ENCODE results near the gene ZFAND3. TPM values are rescaled to one million over a fixed set of nuclear protein-coding genes. Genes with fewer than 3 reads are reported as not detected.
A peak's percentile ranks its signal among the peaks of the same experiment; 100 is the strongest.

The ZFAND3 gene
- polyA plus RNA-seq, 1 of the 3 experiments (the other 2 are of a cell fraction), result 16.7 TPM

GRCh38 chr6:37860226-37860839 is 40.8 kb downstream of the ZFAND3 start:
- Histone ChIP-seq H3K4me3 (ENCODE audit: low read depth in 2 of 2, low read length in 1 of 2) (no peak overlapping the region), H3K36me3 (replicated peaks in 1 of 2; ENCODE audit: control insufficient read depth in 1 of 2, insufficient read depth in 2 of 2, low read length in 1 of 2) (peaks cover 3 to 5% of the 10 kb centered on the region in 2 experiments), H3F3A (replicated peaks; ENCODE audit: insufficient read depth) (peaks cover 25% of the 10 kb centered on the region), H3K27me3 (ENCODE audit: insufficient read depth) (no peaks in the 10 kb centered on the region), H3K79me2 (ENCODE audit: insufficient read depth) (peaks cover 98% of the 10 kb centered on the region), H4K20me1 (ENCODE audit: insufficient read depth) (peaks cover 97% of the 10 kb centered on the region), H3K4me1 (ENCODE audit: control insufficient read depth in 1 of 2, insufficient read depth in 2 of 2, low read depth in 1 of 2, low read length in 1 of 2) (peaks cover 11 to 14% of the 10 kb centered on the region in 2 experiments; a peak in 3 of 4 replicates), H3K4me2 (no peak overlapping the region), H3K9me2 (no peaks in the 10 kb centered on the region), H3K27ac (ENCODE audit: low read depth in 2 of 2, low read length in 1 of 2) (no peak overlapping the region), H3K9me3 (no peaks in the 10 kb centered on the region), H3K9ac (no peak overlapping the region), H2AFZ (ENCODE audit: low read depth) (no peak overlapping the region)
- WGBS (ENCODE audit: low lambda C conversion rate), result 22% methylated on average over 1 of the region's 1 CpG
- TF ChIP-seq USF1 (IDR thresholded peaks at IDR 0.05; ENCODE audit: borderline replicate concordance, low read depth), result no peak
- TF ChIP-seq MEF2A (IDR thresholded peaks at IDR 0.05; ENCODE audit: borderline replicate concordance, low read depth), result no peak
- TF ChIP-seq CHD2 (IDR thresholded peaks at IDR 0.05; ENCODE audit: low read length, partially characterized antibody), result no peak
- TF ChIP-seq SMC3 (IDR thresholded peaks at IDR 0.05; ENCODE audit: low read depth, low read length), result peak; percentile 46; the same call in 1 of the 2 replicates
- TF ChIP-seq GABPA (IDR thresholded peaks at IDR 0.05; ENCODE audit: low read depth), result no peak
- TF ChIP-seq RAD21 (IDR thresholded peaks at IDR 0.05; ENCODE audit: low read length), result peak; percentile 63
- peak; percentile 81 for TF ChIP-seq CTCF (IDR thresholded peaks at IDR 0.05)
- no peak for TF ChIP-seq POLR2AphosphoS5 (IDR thresholded peaks at IDR 0.05; ENCODE audit: low read depth, low read length)
- no peak for TF ChIP-seq EP300 (IDR thresholded peaks at IDR 0.05; ENCODE audit: borderline replicate concordance in 1 of 2, low read depth in 1 of 2, low read length in 1 of 2)
- peak; percentile 31 for DNase-seq
- CTCF ChIA-PET, result interaction anchor here (1.1 to 2.1 kb wide), 4 partner anchors 12 to 168 kb away, joined by 4 to 12 read pairs (median 6); no protein-coding TSS in a partner anchor
- POLR2A ChIA-PET, result no interaction called here

DNA sequence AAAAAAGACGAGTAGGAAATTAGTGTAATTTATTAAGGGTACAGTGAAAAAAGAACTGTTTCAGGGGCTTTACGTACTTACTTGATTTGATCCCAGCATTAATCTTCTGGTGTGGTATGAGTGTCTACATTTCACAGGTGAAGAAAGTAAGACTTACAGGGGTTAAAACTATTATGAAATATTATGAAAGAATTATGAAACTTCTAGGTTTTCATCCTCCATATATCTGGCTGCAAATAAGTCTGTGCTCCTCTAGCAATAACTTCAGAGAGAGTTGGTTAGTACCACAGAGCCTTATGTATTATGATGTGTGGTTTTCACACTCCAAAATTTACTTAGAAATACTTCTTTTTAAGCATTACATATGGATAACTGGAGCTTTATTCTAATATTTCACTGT is 41.9 kb downstream of the ZFAND3 start:
- H3F3A ChIP-seq (replicated peaks; ENCODE audit: insufficient read depth), result peaks cover 22% of the 10 kb centered on the region
- H3K27ac ChIP-seq (ENCODE audit: low read depth in 2 of 2, low read length in 1 of 2), result no peak overlapping the region
- no peak for DNase-seq
- no peak overlapping the region for H2AFZ ChIP-seq (ENCODE audit: low read depth)
- H4K20me1 ChIP-seq (ENCODE audit: insufficient read depth), result peaks cover 97% of the 10 kb centered on the region
- H3K9me2 ChIP-seq, result no peaks in the 10 kb centered on the region
- ChIA-PET POLR2A (no interaction called here), CTCF (interaction anchor here (0.6 to 1.1 kb wide), 3 partner anchors 19 to 99 kb away, joined by 3 to 4 read pairs (median 3); no protein-coding TSS in a partner anchor)
- H3K4me3 ChIP-seq (ENCODE audit: low read depth in 2 of 2, low read length in 1 of 2), result no peak overlapping the region
- peaks cover 11 to 14% of the 10 kb centered on the region in 2 experiments; a peak in 3 of 4 replicates for H3K4me1 ChIP-seq (ENCODE audit: control insufficient read depth in 1 of 2, insufficient read depth in 2 of 2, low read depth in 1 of 2, low read length in 1 of 2)
- H3K27me3 ChIP-seq (ENCODE audit: insufficient read depth), result no peaks in the 10 kb centered on the region
- WGBS (ENCODE audit: low lambda C conversion rate), result 95% methylated on average over 2 of the region's 2 CpGs
- no peak overlapping the region for H3K4me2 ChIP-seq
- peaks cover 3 to 5% of the 10 kb centered on the region in 2 experiments for H3K36me3 ChIP-seq (replicated peaks in 1 of 2; ENCODE audit: control insufficient read depth in 1 of 2, insufficient read depth in 2 of 2, low read length in 1 of 2)
- TF ChIP-seq FOXJ3 (CRISPR knock-in tag; IDR thresholded peaks at IDR 0.05) (no peak), YY1 (IDR thresholded peaks at IDR 0.05; ENCODE audit: low read depth) (no peak), ZBTB33 (IDR thresholded peaks at IDR 0.05; ENCODE audit: borderline replicate concordance, low read depth) (no peak), NRF1 (IDR thresholded peaks at IDR 0.05; ENCODE audit: low read depth, low read length) (no peak), TEAD4 (IDR thresholded peaks at IDR 0.05; ENCODE audit: borderline replicate concordance, insufficient read depth) (no peak), FOSL2 (IDR thresholded peaks at IDR 0.05; ENCODE audit: borderline replicate concordance, low read depth) (no peak)
- H3K9ac ChIP-seq, result no peak overlapping the region
- H3K9me3 ChIP-seq, result no peaks in the 10 kb centered on the region
- H3K79me2 ChIP-seq (ENCODE audit: insufficient read depth), result peaks cover 98% of the 10 kb centered on the region

Measured in SK-N-SH (cell line).